Aorta (tissue), 5 donors: ENCODE data around the gene LYPD1. TPM values are rescaled to one million over a fixed set of nuclear protein-coding genes. Genes with fewer than 3 reads are reported as not detected.
"Not testable (repeated sequence)": the region's sequence is repeated elsewhere in the genome, so short reads cannot be mapped to it uniquely, and the experiment has no call there.

ENCODE experiments used
- ATAC-seq: fragments of 200-7000 bp; cut with Tn5 transposase; one replicate; pipeline ENCODE4 v1.9.1; 2022; ENCODE audit warnings: moderate library complexity; ENCODE audit not compliant: low FRiP score
- DNase-seq, 2 donors: peaks; one replicate each; pipeline ENCODE4 v3.0.0-alpha.2; 2020
- H3K27ac ChIP-seq, 2 donors: one replicate each; pipeline ENCODE4 v1.5.1; 2013; ENCODE audit warnings: low read length in 2 of 2, mild to moderate bottlenecking in 2 of 2, moderate library complexity in 2 of 2, control low read depth in 1 of 2, inconsistent platforms in 1 of 2, low read depth in 1 of 2
- H3K27me3 ChIP-seq, 2 donors: one replicate each; pipeline ENCODE4 v1.6.1; 2013; ENCODE audit warnings: control low read depth in 1 of 2, low read length in 1 of 2, mild to moderate bottlenecking in 1 of 2, moderate library complexity in 1 of 2; ENCODE audit not compliant: insufficient read depth in 2 of 2, control insufficient read depth in 1 of 2
- H3K36me3 ChIP-seq, 2 donors: one replicate each; pipeline ENCODE4 v1.6.1; 2013; ENCODE audit warnings: control low read depth in 1 of 2, low read length in 1 of 2, mild to moderate bottlenecking in 1 of 2; ENCODE audit not compliant: insufficient read depth in 2 of 2, control insufficient read depth in 1 of 2
- H3K4me1 ChIP-seq, 2 donors: one replicate each; pipeline ENCODE4 v1.6.1; 2013; ENCODE audit warnings: low read length in 2 of 2, control low read depth in 1 of 2, mild to moderate bottlenecking in 1 of 2, moderate library complexity in 1 of 2; ENCODE audit not compliant: insufficient read depth in 2 of 2, control insufficient read depth in 1 of 2
- H3K4me3 ChIP-seq, 2 donors: one replicate each; pipeline ENCODE4 v1.5.1; 2013; ENCODE audit warnings: low read length in 2 of 2, control low read depth in 1 of 2, mild to moderate bottlenecking in 1 of 2
- H3K9me3 ChIP-seq: one replicate; pipeline ENCODE4 v1.6.1; 2013; ENCODE audit warnings: mild to moderate bottlenecking, low read length; ENCODE audit not compliant: control insufficient read depth
- WGBS, 2 donors: extraction: QIAGEN DNeasy Blood & Tissue Kit; methylation state at CpG; one replicate each; pipeline ENCODE4 v1.1.7; 2013; 5-methylcytosine and 5-hydroxymethylcytosine counted together
- intact Hi-C, 2 donors: fragments of 100-400 bp; cut with DNase I; formaldehyde crosslinking; loops; one replicate each; pipeline versions ENCODE4 v1.14.2 to v1.15.0; 2022
- long read RNA-seq, 2 donors: library from polyadenylated mRNA; unstranded; transcript quantifications; one replicate each; pipeline ENCODE4 v2.0.0, GENCODE V29; 2020 to 2021
- polyA plus RNA-seq, 2 donors: library from polyadenylated mRNA; stranded (reverse); fragments of 200-250 nt; gene quantifications; one replicate each; pipeline ENCODE4 v1.2.3, GENCODE V29; 2013
- total RNA-seq, 2 donors: library from RNA; stranded (reverse); fragmentation: NEBNext Ultra II Directional; extraction: Animal tissue kit (Norgen Biotek cat#: 25700); gene quantifications; one replicate each; pipeline ENCODE4 v1.2.1, GENCODE V29; 2021
- donor health status: healthy with polysubstance abuse.
- donor health status: Bipolar disorder and iron deficiency.
- donor health status: DM: no; HTN: no; CAD: no.
- donor health status: DM: no; HTN: no; CAD: no.
- donor health status: DM: yes; HTN: yes; CAD: no.

LYPD1 gene, protein sequence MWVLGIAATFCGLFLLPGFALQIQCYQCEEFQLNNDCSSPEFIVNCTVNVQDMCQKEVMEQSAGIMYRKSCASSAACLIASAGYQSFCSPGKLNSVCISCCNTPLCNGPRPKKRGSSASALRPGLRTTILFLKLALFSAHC
- total RNA-seq: 1 to 10 TPM in 1 of 2 donors, under 1 TPM in 1; 0.49 to 1.2 TPM
- not detected for polyA plus RNA-seq
- long read RNA-seq, donor 1, partial matches to known transcripts: 0 of 3 reads
- long read RNA-seq, donor 1, other reads (novel, unspliced or antisense): 0 of 3 reads
- long read RNA-seq, donor 2, partial matches to known transcripts: 0 of 2 reads
- long read RNA-seq, donor 2, other reads (novel, unspliced or antisense): 0 of 2 reads

DNA sequence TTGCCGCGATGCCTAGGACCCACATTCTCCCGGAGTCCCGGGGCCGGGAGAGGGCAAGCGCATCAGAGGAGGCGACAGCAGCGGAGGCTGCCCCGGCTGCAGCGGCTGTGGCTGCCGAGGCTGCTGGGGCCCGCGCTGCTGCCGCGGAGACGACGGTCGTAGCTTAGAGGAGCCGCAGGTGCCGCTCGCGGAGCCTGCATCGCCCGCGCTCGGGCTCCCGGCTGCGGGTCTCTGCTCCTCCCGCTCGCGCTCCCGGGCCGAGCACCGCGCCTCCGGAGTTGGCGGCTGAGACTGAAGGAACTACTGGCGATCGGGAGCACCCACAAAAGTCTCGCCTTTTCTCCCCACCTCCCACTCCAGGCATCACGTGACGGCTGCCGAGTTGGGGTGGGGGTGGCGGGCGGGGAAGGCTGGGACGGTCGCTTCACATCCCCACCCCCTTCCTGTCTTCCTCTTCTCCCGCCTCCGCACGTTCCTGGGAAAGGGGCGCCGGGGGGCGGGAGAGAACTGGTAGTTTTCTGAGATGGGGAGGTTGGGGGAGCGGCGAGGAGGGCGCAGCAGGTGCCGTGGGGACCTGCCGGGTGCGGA, at the start of gene LYPD1:
TSS of gene LYPD1 (minus strand) at position 298 of the 588 bp plus-strand sequence. CDS start at position 25, 273 bp downstream.
- no peak within 1 kb of the TSS for H3K27ac ChIP-seq
- no peaks in the 10 kb centered on the region for H3K9me3 ChIP-seq
- no peak within 1 kb of the TSS for H3K4me3 ChIP-seq
- no peaks in the 10 kb centered on the region for H3K36me3 ChIP-seq
- WGBS, 2 donors: 1% methylated on average over 32 to 59 of the region's 59 CpGs
- no peaks in the 10 kb centered on the region for H3K27me3 ChIP-seq
- intact Hi-C loops: no loop called here
- ATAC-seq (no peak), DNase-seq (no peak)
- no peaks in the 10 kb centered on the region for H3K4me1 ChIP-seq

DNA sequence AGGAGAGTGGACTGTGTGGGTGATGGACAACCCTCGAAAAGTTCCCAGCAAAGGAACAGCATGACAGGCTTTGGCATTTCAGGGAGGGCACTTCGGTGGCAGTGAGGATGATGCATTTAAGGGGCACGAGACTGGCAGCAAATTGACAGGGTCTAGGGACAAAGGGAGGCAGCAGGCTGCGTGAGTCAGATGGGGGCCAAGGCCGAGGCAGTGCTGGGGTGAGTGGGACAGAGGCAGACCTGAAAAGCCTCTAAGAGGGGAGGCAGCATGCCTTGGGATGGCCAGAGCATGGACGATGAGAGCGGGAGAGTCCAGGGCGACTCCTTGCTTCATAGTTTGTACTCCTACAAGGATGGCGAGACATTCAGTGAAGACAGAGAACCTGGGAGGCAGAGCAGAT, 49.5 kb upstream of the LYPD1 start:
- Histone ChIP-seq H3K9me3 (no peaks in the 10 kb centered on the region), H3K27ac (no peak overlapping the region), H3K27me3 (no peaks in the 10 kb centered on the region), H3K4me1 (no peaks in the 10 kb centered on the region), H3K36me3 (no peaks in the 10 kb centered on the region), H3K4me3 (no peak overlapping the region)
- intact Hi-C loops: no loop called here
- DNase-seq (no peak), ATAC-seq (no peak)
- 75 to 88% methylated on average over 9 of the region's 9 CpGs for WGBS, 2 donors

DNA sequence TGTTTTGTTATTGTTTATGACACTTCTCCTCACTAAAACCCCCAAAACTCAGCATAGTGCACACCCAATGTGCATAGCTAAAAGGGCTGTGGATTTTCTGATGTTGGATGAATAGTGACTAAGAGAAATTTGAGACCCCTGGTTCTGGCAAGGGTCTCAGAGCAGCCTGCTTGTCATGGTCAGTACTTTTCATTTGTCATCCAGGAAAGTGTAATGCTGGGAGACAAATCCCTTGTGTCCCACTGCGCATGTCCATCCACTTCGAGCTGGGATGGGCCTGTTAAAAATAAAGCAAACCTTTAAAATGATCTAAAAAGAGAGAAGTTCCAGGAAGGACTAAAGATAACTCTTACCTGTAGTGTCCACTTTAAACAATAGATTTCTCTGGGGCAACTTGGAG, 46.9 kb upstream of the LYPD1 start:
- ATAC-seq: no peak
- H3K27me3 ChIP-seq: no peaks in the 10 kb centered on the region
- intact Hi-C loops: no loop called here
- no peak overlapping the region for H3K27ac ChIP-seq
- no peaks in the 10 kb centered on the region for H3K4me1 ChIP-seq
- H3K36me3 ChIP-seq: no peaks in the 10 kb centered on the region
- no peak for DNase-seq
- H3K4me3 ChIP-seq: no peak overlapping the region
- H3K9me3 ChIP-seq: no peaks in the 10 kb centered on the region
- 52% methylated on average over 2 of the region's 2 CpGs for WGBS, 2 donors

DNA sequence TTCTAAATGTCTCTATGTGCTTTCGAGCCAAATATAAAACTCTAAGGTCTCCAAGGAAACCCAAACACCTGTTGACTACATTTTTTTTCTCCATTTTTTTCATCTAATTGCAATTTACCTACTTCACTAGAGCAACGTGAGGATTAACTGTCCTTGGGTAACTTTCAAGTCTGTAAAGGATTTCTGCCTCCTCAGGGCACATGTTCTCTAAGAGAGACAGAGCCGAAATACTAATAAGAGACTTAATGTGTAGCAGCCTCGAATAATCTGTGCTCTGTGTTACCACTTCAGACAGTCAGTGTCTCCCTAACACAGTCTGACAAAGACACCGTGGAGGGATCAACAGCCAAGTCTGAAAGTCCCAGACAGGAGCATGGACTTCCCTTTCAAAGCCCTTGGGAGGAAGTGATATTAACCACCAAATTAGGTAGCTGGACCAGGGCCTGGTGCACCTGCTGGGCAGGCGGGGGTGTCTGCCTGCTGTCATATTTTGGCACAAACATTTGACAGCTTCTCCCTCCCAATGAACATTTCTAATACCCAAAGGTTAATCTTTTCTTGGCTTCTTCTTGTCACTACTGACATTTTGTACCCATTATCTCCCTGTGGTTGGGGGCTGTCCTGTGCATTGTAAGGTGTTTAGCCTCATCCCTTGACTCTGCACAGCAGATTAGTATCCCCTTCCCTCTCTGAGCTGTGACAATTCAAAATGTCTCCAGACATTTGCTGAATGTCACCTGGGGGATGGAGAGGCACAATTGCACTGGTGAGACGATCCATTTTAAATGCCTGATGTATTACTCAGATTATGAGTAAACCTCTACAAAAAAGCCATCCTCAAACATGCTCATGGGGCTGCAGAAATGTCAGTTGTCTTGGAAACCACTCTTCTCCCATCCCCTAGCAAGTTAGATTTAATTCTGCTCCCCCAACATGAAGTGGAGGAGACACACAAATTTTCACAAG, 45.7 kb upstream of the LYPD1 start:
- DNase-seq (no peak), ATAC-seq (no peak)
- H3K27me3 ChIP-seq: no peaks in the 10 kb centered on the region
- no peak overlapping the region for H3K4me3 ChIP-seq
- no peaks in the 10 kb centered on the region for H3K36me3 ChIP-seq
- no peaks in the 10 kb centered on the region for H3K9me3 ChIP-seq
- no peak overlapping the region for H3K27ac ChIP-seq
- 78% methylated on average over 7 of the region's 7 CpGs for WGBS, 2 donors
- intact Hi-C loops: no loop called here
- no peaks in the 10 kb centered on the region for H3K4me1 ChIP-seq

DNA sequence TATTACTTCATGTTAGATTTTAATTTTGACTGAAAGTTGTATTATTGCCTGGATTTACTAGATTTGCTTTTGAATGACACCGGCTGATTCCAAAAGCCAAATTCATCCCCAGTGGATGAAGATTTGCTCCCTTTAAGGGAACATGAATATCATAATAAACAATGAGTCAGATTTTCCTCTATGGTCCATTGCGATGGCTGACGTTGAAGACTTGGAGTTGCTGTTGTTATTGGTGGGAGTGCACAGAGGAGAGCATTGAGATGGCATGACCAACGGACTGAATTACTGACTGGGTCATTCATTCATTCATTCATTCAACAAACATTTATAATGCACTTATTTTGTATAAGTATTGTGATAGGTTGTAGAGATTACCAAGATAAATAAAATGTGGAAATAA, 33.4 kb upstream of the LYPD1 start:
- intact Hi-C loops: no loop called here

DNA sequence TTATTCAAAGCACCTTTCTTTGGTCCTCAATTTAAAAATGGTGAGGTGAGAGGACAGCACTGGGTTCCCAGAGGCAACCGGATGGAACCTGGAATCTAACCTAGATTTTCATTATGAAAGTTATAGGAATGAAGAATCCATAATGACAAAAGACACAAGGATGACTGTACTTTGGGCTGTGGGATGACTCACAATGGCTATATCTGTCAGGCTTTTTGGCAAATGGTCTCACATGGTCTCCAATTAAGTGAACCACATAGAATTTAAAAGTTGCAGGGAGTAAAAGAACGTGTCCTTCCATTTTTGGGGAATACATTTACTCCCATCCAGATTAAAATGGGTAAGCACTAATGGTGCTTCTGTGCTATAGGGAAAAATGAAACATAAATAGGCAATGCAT, 31.8 kb upstream of the LYPD1 start:
- ATAC-seq (no peak), DNase-seq (no peak)
- H3K27ac ChIP-seq: no peak overlapping the region
- H3K4me3 ChIP-seq: no peak overlapping the region
- H3K36me3 ChIP-seq: no peaks in the 10 kb centered on the region
- peaks cover 0 to 1% of the 10 kb centered on the region in 2 donors for H3K27me3 ChIP-seq
- H3K9me3 ChIP-seq: no peaks in the 10 kb centered on the region
- H3K4me1 ChIP-seq: no peaks in the 10 kb centered on the region
- intact Hi-C loops: no loop called here
- 78 to 81% methylated on average over 2 of the region's 2 CpGs for WGBS, 2 donors

More for the DNA sequence above, 33.4 kb upstream of the LYPD1 start:
- ATAC-seq: no peak
- H3K4me1 ChIP-seq: no peaks in the 10 kb centered on the region
- DNase-seq: no peak
- 50 to 53% methylated on average over 4 of the region's 4 CpGs for WGBS, 2 donors
- no peak overlapping the region for H3K27ac ChIP-seq
- no peak overlapping the region for H3K4me3 ChIP-seq
- H3K36me3 ChIP-seq: no peaks in the 10 kb centered on the region
- H3K27me3 ChIP-seq: peaks cover 0 to 1% of the 10 kb centered on the region in 2 donors
- H3K9me3 ChIP-seq: no peaks in the 10 kb centered on the region

DNA sequence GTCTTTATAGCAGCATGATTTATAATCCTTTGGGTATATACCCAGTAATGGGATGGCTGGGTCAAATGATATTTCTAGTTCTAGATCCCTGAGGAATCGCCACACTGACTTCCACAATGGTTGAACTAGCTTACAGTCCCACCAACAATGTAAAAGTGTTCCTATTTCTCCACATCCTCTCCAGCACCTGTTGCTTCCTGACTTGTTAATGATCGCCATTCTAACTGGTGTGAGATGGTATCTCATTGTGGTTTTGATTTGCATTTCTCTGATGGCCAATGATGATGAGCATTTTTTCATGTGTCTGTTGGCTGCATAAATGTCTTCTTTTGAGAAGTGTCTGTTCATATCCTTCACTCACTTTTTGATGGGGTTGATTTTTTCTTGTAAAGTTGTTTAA, 29.8 kb upstream of the LYPD1 start:
- H3K27me3 ChIP-seq, H3K27ac ChIP-seq, ATAC-seq, H3K4me3 ChIP-seq, H3K36me3 ChIP-seq, intact Hi-C loops, DNase-seq, H3K4me1 ChIP-seq, H3K9me3 ChIP-seq: not testable (repeated sequence)
- WGBS, 2 donors: 89 to 92% methylated on average over 1 of the region's 2 CpGs

DNA sequence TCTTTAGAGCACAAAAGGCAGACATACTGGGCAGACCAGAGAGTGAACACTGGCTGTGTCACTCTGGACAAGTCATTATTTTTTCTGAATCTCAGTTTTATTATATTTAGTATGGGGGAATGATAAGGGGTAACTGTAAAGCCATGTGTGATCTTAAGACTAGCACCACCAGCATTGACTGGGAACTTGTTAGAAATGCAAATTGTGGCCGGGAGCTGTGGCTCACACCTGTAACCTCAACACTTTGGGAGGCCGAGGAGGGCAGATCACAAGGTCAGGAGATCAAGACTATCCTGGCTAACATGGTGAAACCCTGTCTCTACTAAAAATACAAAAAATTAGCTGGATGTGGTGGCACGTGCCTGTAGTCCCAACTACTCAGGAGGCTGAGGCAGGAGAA, 28.3 kb upstream of the LYPD1 start:
- H3K4me3 ChIP-seq, H3K9me3 ChIP-seq, H3K36me3 ChIP-seq, intact Hi-C loops, ATAC-seq, H3K27me3 ChIP-seq, H3K4me1 ChIP-seq, H3K27ac ChIP-seq, DNase-seq: not testable (repeated sequence)
- WGBS, 2 donors: 70 to 76% methylated on average over 3 of the region's 3 CpGs
